Measurements from ENCODE around the gene COL6A5.

COL6A5 gene

DNA sequence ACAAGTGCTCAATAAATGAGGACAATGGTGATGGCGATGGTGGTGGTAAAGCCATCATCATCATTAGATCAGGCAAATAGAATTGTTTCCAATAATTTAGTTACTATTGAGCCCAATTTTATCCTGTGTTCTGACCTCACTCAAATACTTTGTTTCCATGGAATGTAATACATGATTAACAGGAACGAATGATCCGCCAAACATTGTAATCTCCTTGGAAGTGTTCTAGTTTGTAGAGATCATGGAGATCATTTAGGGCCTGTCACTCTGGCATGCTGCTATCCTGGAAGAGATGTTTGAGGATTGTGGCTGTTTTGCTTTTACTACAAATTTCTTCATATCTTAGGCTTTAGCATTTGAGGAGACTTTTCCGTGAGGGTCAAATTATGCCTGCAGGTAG is 174.3 kb downstream of the COL6A5 start:
- no peak for DNase-seq (ENCODE audit: low spot score)

DNA sequence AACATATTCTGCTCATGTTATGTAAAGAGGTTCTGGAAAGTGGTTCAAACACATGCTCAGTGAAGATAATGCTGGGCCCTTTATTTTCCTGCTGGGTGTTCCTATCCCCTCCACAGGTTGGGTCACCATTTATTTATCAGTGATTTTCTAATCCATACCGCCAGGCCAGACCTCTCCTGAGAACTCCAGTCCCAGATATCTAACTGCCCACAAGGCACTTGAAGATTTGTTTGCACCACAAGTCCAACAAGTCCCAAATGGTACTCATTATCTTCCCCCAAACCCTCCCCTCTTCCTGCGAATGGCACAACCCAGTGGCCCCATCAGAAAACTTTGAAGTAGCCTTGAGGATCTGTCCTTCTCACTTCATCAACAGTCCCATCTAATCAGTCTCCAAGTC is 176.9 kb downstream of the COL6A5 start:
- DNase-seq (ENCODE audit: low spot score) = no peak

DNA sequence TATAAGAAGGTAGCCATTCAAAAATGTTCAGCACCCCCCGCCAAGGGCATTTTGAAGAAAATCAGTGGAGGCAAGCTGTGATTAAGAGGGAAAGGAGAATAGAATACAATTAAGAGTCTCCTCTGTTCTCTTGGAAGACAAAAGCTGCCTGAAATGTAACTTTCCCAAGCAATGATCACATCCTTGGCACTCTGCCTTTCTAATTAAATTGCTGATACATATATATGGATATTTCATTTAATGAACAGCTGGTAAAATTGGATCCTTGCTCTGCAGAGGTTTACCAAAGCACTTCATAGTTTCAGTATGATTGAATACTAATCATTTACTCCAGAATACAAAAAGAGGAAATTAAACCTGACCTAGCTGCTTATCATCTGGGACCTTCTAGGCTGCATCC is 182.0 kb downstream of the COL6A5 start:
- no peak for DNase-seq (ENCODE audit: low spot score)

DNA sequence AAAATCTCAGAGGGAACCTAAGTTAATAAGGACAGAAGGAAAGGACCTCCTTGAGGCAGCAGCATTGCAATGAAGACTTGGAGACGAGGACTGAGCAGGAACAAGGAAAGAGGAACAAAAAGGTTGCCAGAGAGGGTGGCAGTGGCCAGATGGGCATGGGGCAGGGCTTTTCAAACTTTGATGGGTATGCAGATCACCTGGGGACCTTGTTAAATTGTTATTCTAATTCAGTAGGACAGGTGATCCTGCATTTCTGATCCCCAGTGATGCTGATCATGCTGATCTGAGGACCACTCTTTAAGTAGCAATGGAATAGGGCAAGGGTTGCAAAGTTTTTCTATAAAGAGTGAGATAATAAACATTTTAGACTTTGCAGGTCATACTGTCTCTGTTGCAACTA is 182.6 kb downstream of the COL6A5 start:
- DNase-seq (ENCODE audit: low spot score) = no peak

DNA sequence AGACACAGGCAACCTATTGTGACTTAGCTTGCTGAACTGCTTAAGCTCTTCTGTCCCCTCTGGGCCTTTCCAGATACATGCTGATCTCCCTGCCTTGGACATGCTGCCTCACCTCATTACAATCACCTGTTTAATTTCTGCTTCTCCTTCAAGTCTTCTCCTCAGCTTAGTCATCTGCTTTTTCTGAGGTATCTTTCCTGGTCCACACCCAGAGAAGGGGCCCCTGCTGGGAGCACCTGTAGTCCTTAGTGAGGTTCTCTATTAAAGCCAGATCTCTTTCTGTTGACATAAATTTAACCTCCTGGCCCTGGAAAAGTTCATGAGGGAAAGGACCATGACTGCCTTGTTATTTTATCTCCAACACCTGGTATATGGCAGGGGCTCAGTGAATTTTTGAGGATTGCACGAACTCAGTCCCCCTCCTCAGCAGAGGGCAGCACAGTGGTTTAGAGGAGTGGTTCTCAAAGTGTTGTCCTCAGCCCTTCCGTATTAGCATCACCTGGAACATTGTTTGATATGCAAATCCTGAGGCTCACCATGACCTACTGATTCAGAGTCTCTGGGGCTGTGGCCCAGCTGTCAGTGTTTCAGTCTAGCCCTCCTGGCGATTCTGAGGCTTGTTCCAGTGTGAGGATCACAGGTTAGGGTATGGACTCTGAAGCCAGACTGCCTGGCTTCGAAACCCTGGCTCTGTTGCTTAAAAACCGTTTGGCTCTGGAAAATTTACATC is 184.2 kb downstream of the COL6A5 start:
- no peak for DNase-seq (ENCODE audit: low spot score)

DNA sequence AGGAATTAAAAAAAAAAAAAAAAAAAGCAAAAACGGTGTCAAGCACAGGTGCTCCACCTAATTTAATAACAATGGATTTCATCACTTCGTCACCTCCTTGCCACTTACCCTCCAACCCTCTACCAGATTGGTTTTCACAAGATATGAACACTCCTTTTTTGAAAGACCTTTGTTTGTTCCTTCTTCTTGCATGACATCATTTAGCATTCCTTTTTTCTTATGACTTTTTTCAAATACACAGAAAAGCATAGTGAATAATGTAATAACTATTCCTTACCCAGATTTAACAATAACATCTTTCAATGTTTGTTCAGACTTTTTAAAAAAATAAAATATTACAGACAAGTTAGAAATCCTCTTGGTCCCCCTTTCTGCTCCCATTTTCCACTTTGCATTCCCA is 187.8 kb downstream of the COL6A5 start:
- DNase-seq (ENCODE audit: low spot score) = no peak

Measured in Ammon's horn (tissue), 1 donor.